Neural progenitor cell (in vitro differentiated cells): ENCODE measurements around the gene EFCAB6. TPM values are rescaled to one million over a fixed set of nuclear protein-coding genes. Genes with fewer than 3 reads are reported as not detected.

Experiments
- DNase-seq: peaks from one replicate; pipeline ENCODE4 v3.0.0-alpha.2; 2016; ENCODE audit warnings: low spot score
- H2AFZ ChIP-seq: fragments of 200-600 bp; sonication (generic); replicated peaks from 2 replicates; pipeline ENCODE4 v1.6.1; 2016; ENCODE audit warnings: antibody characterized with exemption
- H3F3A ChIP-seq: fragments of 200-600 bp; sonication (generic); 2 replicates; pipeline ENCODE4 v1.6.1; 2016; ENCODE audit warnings: antibody characterized with exemption, low read depth
- H3K27ac ChIP-seq: fragments of 200-600 bp; sonication (generic); 2 replicates; pipeline ENCODE4 v1.5.1; 2016; ENCODE audit warnings: mild to moderate bottlenecking
- H3K27me3 ChIP-seq: fragments of 200-600 bp; sonication (generic); 2 replicates; pipeline ENCODE4 v1.6.1; 2016; ENCODE audit warnings: mild to moderate bottlenecking, moderate library complexity
- H3K36me3 ChIP-seq: fragments of 200-600 bp; sonication (generic); 2 replicates; pipeline ENCODE4 v1.5.1; 2016
- H3K4me1 ChIP-seq: fragments of 200-600 bp; sonication (generic); 2 replicates; pipeline ENCODE4 v1.6.1; 2016; ENCODE audit warnings: mixed run types
- H3K4me2 ChIP-seq: fragments of 200-600 bp; sonication (generic); 2 replicates; pipeline ENCODE4 v1.6.1; 2016
- H3K4me3 ChIP-seq: fragments of 200-600 bp; sonication (generic); 2 replicates; pipeline ENCODE4 v1.5.1; 2016
- H3K79me2 ChIP-seq: fragments of 200-600 bp; sonication (generic); 2 replicates; pipeline ENCODE4 v1.6.1; 2016; ENCODE audit warnings: low read depth
- H3K9ac ChIP-seq: fragments of 200-600 bp; sonication (generic); 2 replicates; pipeline ENCODE4 v1.6.1; 2016
- H3K9me3 ChIP-seq: fragments of 200-600 bp; sonication (generic); 2 replicates; pipeline ENCODE4 v1.5.1; 2016; ENCODE audit warnings: low read depth
- H4K20me1 ChIP-seq: fragments of 200-600 bp; sonication (generic); 2 replicates; pipeline ENCODE4 v1.6.1; 2016; ENCODE audit warnings: low read depth
- H3K27ac Mint-ChIP-seq: 3 replicates; pipeline ENCODE4 v1.8.0; 2021; ENCODE audit warnings: mixed read lengths
- H3K27me3 Mint-ChIP-seq: 2 replicates; pipeline ENCODE4 v1.8.0; 2022; ENCODE audit warnings: low read depth, mild to moderate bottlenecking, inconsistent platforms, moderate library complexity, mixed read lengths; ENCODE audit not compliant: insufficient read depth
- H3K36me3 Mint-ChIP-seq: 3 replicates; pipeline ENCODE4 v1.8.0; 2021; ENCODE audit warnings: mixed read lengths
- H3K4me1 Mint-ChIP-seq: 3 replicates; pipeline ENCODE4 v1.8.0; 2021; ENCODE audit warnings: mixed read lengths
- H3K4me3 Mint-ChIP-seq: 3 replicates; pipeline ENCODE4 v1.8.0; 2021; ENCODE audit warnings: mild to moderate bottlenecking, moderate library complexity, mixed read lengths
- H3K9me3 Mint-ChIP-seq: 3 replicates; pipeline ENCODE4 v1.8.0; 2020; ENCODE audit warnings: mixed read lengths
- CTCF ChIP-seq: fragments of 200-600 bp; sonication (generic); IDR thresholded peaks from 2 replicates; pipeline ENCODE4 v1.5.1; 2017; ENCODE audit warnings: antibody characterized with exemption, mild to moderate bottlenecking
- EZH2 ChIP-seq: fragments of 200-600 bp; sonication (generic); IDR thresholded peaks from 2 replicates; pipeline ENCODE4 v1.6.1; 2017; ENCODE audit warnings: antibody characterized with exemption, mild to moderate bottlenecking, moderate library complexity
- EZH2phosphoT487 ChIP-seq: fragments of 200-600 bp; sonication (generic); IDR thresholded peaks from 2 replicates; pipeline ENCODE4 v1.6.1; 2017; ENCODE audit warnings: antibody characterized with exemption
- total RNA-seq: library from RNA; depleted of rRNA; stranded (reverse); fragments of >200 nt; gene quantifications from 2 replicates; pipeline ENCODE4 v1.2.3, GENCODE V29; 2015; ENCODE audit warnings: low replicate concordance

EFCAB6 gene
- total RNA-seq, 1 donor from 2014 or later: 4.9 TPM

- peaks cover 13% of the 10 kb centered on the region for H3K4me1 Mint-ChIP-seq
- H3K79me2 ChIP-seq: no peaks in the 10 kb centered on the region
- no peak overlapping the region for H3K4me3 Mint-ChIP-seq
Measured at GRCh38 chr22:43562843-43563242, 249.3 kb downstream of the EFCAB6 start.

GRCh38 chr22:43561415-43562178 is 250.5 kb downstream of the EFCAB6 start:
- H2AFZ ChIP-seq: no peak overlapping the region
- H3K9ac ChIP-seq: no peak overlapping the region
- H4K20me1 ChIP-seq: no peaks in the 10 kb centered on the region
- TF ChIP-seq EZH2 (no peak), CTCF (no peak), EZH2phosphoT487 (no peak)
- peaks cover 13% of the 10 kb centered on the region for H3K4me1 Mint-ChIP-seq
- H3K4me3 Mint-ChIP-seq: no peak overlapping the region
- H3K27me3 Mint-ChIP-seq: peaks cover 2% of the 10 kb centered on the region
- no peaks in the 10 kb centered on the region for H3K36me3 ChIP-seq
- no peaks in the 10 kb centered on the region for H3K9me3 Mint-ChIP-seq
- H3K27me3 ChIP-seq: no peaks in the 10 kb centered on the region
- no peaks in the 10 kb centered on the region for H3K36me3 Mint-ChIP-seq
- H3K9me3 ChIP-seq: no peaks in the 10 kb centered on the region
- no peak overlapping the region for H3K4me2 ChIP-seq
- no peaks in the 10 kb centered on the region for H3K79me2 ChIP-seq
- H3K27ac ChIP-seq: no peak overlapping the region
- H3K4me3 ChIP-seq: no peak overlapping the region
- H3K4me1 ChIP-seq: no peaks in the 10 kb centered on the region
- no peak overlapping the region for H3K27ac Mint-ChIP-seq
- H3F3A ChIP-seq: no peaks in the 10 kb centered on the region
- no peak for DNase-seq

More at GRCh38 chr22:43562843-43563242, 249.3 kb downstream of the EFCAB6 start:
- Mint-ChIP-seq H3K36me3 (no peaks in the 10 kb centered on the region), H3K9me3 (no peaks in the 10 kb centered on the region), H3K27ac (no peak overlapping the region), H3K27me3 (peaks cover 2% of the 10 kb centered on the region)
- Histone ChIP-seq H3K4me2 (no peak overlapping the region), H3K27me3 (no peaks in the 10 kb centered on the region), H2AFZ (no peak overlapping the region), H3K4me1 (no peaks in the 10 kb centered on the region), H3K9me3 (no peaks in the 10 kb centered on the region), H4K20me1 (no peaks in the 10 kb centered on the region), H3K27ac (no peak overlapping the region), H3K36me3 (no peaks in the 10 kb centered on the region), H3K9ac (no peak overlapping the region), H3K4me3 (no peak overlapping the region), H3F3A (no peaks in the 10 kb centered on the region)
- DNase-seq: no peak
- TF ChIP-seq EZH2 (no peak), CTCF (no peak), EZH2phosphoT487 (no peak)

GRCh38 chr22:43560651-43561050 is 251.5 kb downstream of the EFCAB6 start:
- no peak for DNase-seq
- Histone ChIP-seq H2AFZ (no peak overlapping the region), H3K4me3 (no peak overlapping the region), H3F3A (no peaks in the 10 kb centered on the region), H3K27me3 (no peaks in the 10 kb centered on the region), H3K4me2 (no peak overlapping the region), H3K4me1 (no peaks in the 10 kb centered on the region), H3K36me3 (no peaks in the 10 kb centered on the region), H3K27ac (no peak overlapping the region), H3K9ac (no peak overlapping the region), H4K20me1 (no peaks in the 10 kb centered on the region), H3K9me3 (no peaks in the 10 kb centered on the region), H3K79me2 (no peaks in the 10 kb centered on the region)
- peaks cover 3% of the 10 kb centered on the region for H3K27me3 Mint-ChIP-seq
- no peak overlapping the region for H3K27ac Mint-ChIP-seq
- no peaks in the 10 kb centered on the region for H3K9me3 Mint-ChIP-seq
- H3K4me3 Mint-ChIP-seq: no peak overlapping the region
- H3K36me3 Mint-ChIP-seq: no peaks in the 10 kb centered on the region
- no peak for TF ChIP-seq EZH2
- no peak for TF ChIP-seq EZH2phosphoT487
- no peak for TF ChIP-seq CTCF
- peaks cover 13% of the 10 kb centered on the region for H3K4me1 Mint-ChIP-seq
